ENCODE data around the gene CSTPP1. TPM values are rescaled to one million over a fixed set of nuclear protein-coding genes. Genes with fewer than 3 reads are reported as not detected.
"Not testable (repeated sequence)": the region's sequence is repeated elsewhere in the genome, so short reads cannot be mapped to it uniquely, and the experiment has no call there.

CSTPP1 gene
- total RNA-seq, 1 donor: 5.8 TPM

DNA sequence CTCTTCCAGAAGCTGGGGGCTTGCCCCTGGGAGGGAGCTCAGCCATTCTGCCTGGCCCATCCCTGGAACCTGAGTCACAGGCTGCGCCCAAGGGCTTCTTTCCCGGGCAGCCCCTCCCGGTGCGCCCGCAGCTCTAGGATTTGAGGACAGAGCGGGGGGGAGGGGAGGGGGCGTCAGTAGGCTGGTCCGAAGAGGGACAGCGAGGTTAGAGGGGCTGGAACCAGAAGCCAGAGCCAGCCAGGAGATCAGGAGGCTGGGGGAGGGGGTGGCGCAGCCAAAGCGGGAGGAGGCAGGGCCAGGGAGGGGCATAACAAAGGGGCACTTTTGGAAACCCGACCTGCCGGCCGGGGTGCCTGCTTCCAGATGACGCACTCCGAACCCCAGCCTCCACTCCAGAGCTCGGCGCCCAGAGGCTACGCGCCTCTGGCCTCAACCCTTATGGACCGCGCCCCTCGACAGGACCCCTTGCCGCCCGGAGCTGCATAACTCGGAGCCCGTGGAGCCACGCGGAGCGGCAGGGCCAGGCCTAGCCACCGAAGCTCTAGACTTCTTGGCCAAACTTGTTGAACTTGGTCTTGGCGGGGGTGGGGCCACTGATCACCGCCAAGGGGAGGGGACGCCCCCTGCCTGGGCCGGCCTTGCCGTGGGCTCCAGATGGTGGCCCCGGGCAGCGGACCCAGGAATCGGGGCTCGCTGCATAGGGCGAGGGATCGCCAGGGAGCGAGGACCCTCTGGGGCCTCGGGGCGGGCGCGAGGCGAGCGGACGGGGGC is 248.9 kb downstream of the CSTPP1 start:
- peaks cover 44% of the 10 kb centered on the region for H3K27me3 ChIP-seq (ENCODE audit: insufficient read depth, low read length)

DNA sequence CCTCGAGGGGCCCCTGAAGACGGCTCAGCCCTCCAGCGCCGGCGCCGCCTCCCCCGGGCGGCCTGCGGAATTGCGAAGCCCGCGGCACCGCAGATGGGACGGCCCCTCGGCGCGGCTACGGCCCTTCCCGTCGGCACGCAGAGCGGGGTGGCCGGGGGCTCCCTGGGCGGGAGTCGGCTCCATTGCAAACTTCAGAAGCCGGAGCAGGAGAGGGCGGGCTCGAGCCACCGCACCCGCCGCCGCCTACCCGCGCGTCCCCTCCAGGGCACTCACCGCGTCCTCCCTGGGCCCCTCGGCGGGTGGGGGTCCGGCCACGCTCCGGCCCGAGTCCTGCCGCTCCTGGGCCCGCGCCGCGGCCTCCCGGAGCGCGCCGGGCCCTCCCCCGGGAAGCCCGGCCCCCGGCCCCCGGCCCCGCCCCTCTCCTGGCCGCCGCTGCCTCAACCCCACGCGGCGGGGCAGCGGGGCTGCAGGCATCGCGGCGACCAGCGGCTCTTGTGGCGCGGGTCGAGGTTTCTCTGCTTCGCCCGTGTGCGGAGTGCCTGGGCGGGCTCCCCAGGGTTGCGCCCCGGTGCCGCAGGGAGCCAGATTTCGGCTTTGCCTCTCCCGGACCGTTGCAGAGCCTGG is 249.6 kb downstream of the CSTPP1 start, which contains the start of gene PACSIN3:
Gene PACSIN3, minus strand, starts transcription at position 359 of the 624 bp plus-strand sequence. CDS start 3,707 bp downstream, outside the sequence.
- Histone ChIP-seq H3K27me3 (ENCODE audit: insufficient read depth, low read length) (peaks cover 44% of the 10 kb centered on the region), H3K4me3 (ENCODE audit: low read length) (peak within 1 kb of the TSS; percentile 30)

More for the DNA sequence above, 248.9 kb downstream of the CSTPP1 start:
- H3K4me3 ChIP-seq (ENCODE audit: low read length): peak overlapping the region; percentile 30
- no peaks in the 10 kb centered on the region for H3K9me3 ChIP-seq (ENCODE audit: low read depth, low read length)
- peaks cover 22% of the 10 kb centered on the region for H3K4me1 ChIP-seq (ENCODE audit: insufficient read depth, low read length)

DNA sequence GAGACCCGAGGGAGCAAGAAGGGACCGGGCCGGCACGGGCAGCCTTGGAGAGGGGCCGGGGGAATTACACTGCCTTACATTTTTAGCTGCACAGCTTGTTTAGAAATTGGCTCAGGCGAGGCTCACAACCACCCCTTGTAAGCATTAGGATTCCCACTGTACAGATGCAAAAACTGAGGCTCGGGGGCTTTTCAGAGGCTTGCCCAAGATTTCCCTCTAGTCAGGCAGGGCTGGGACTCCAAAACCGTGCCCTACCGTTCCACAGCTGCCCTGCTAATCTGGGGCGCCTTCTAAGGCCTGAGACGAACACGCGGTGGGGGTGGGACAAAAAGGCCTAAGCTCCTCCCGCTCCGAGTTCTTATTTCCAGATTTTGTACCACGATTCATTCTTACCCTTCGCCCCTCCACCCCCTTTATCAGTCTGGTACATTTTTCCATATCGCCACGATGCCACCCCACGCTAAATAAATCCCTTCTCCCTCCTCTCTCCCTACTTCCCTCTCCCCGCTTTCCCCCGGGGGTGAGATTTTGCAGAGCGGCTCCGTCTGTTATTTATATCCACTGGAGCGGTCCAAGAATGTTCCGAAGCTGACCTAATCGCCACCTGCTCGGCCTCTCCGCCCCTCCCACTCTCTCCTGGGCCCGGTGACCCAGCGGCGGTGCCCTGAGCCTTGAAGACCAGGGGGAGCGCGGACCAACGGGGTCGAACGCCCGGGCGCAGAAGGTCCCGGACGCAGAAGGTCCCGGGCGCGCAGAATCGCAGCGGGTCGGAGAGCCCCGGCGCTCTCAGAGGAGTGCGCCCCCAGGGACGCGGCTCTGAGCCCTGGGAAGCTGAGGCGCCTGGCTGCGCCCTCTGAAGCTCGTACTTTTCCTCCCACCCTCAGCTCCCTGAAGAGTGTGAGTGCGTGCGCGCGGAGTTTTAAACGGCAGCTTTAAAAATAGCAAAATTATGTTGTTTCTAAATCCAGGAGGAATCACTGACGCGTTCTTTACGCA is 250.4 kb downstream of the CSTPP1 start:
- peaks cover 44% of the 10 kb centered on the region for H3K27me3 ChIP-seq (ENCODE audit: insufficient read depth, low read length)
- H3K4me1 ChIP-seq (ENCODE audit: insufficient read depth, low read length): peaks cover 22% of the 10 kb centered on the region
- H3K9me3 ChIP-seq (ENCODE audit: low read depth, low read length): no peaks in the 10 kb centered on the region
- H3K4me3 ChIP-seq (ENCODE audit: low read length): peak overlapping the region; percentile 30

More for the DNA sequence above, 249.6 kb downstream of the CSTPP1 start, which contains the start of gene PACSIN3:
- Histone ChIP-seq H3K9me3 (ENCODE audit: low read depth, low read length) (no peaks in the 10 kb centered on the region), H3K4me1 (ENCODE audit: insufficient read depth, low read length) (peaks cover 22% of the 10 kb centered on the region)

DNA sequence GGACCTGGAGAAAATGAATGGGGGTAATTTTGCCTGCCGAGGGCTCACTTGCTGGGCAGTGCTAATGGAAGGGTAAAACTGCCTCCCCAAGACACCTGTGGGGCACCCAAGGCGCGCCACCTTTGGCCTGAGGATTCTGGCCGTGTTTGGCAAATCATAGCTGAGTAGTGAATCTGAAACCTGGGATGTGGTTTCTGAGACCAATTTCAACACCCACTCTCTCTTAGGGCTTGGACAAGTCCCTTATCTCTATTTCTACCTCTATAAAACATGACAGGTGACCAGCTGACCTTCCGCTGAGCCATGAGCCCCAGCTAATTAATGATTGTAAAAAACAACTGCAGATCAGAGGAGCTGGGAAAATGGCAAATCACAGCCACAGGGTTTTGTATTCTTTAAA is 251.2 kb downstream of the CSTPP1 start:
- Histone ChIP-seq H3K4me1 (ENCODE audit: insufficient read depth, low read length) (peaks cover 22% of the 10 kb centered on the region), H3K9me3 (ENCODE audit: low read depth, low read length) (no peaks in the 10 kb centered on the region), H3K4me3 (ENCODE audit: low read length) (no peak overlapping the region), H3K27me3 (ENCODE audit: insufficient read depth, low read length) (peaks cover 44% of the 10 kb centered on the region)

DNA sequence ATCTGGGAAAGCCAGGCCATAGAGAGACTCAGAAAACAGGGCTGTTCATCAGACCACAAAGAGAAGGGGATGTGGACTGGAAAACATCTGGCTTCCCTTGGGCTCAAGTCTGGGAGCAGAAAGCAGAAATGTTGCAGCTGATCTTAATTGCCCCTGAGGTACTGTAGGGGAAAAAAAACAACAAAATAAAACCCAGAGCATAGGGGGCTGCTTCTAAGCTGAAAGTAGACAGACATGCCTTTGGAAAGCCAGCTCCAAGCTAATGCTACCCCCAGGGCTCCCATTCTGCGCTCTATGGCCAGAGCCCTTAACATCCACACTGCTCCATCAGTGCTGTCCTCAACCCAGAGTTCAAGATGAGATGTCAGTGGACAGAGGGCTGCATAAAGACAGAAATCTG is 251.7 kb downstream of the CSTPP1 start:
- H3K9me3 ChIP-seq (ENCODE audit: low read depth, low read length): no peaks in the 10 kb centered on the region
- peaks cover 44% of the 10 kb centered on the region for H3K27me3 ChIP-seq (ENCODE audit: insufficient read depth, low read length)
- H3K4me1 ChIP-seq (ENCODE audit: insufficient read depth, low read length): peaks cover 22% of the 10 kb centered on the region

DNA sequence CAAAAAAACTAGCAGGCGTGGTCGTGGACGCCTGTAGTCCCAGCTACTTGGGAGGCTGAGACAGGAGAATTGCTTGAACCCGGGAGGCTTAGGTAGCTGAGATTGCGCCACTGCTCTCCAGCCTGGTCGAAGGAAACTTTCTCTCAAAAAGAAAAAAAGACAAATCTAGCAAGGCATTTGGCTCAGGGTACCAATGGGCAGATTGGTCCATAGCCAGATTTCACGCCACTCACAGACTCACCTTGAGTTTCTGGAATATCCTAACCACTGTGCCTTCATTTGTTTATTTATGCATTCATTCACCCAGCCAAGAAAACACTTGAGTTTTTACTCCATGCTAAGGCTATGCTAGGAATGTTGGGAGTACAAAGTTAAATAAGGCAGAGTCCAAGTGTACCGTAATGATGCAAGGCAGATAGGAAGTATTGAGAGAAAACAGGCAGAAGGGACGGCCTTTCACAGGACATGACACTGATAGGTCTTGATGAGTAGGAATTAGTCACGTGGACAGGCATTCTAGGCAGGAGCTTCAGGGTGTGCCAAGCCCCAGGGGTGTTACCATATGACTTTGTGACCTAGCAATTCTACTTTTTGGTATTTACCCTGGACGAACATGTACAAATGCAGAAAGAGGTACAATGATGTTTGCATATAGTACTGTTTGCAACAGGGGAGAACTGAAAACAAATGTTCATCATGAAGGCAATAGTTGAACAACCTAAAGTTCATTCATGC is 252.7 kb downstream of the CSTPP1 start:
- H3K4me1 ChIP-seq (ENCODE audit: insufficient read depth, low read length): peaks cover 22% of the 10 kb centered on the region
- peaks cover 35% of the 10 kb centered on the region for H3K27me3 ChIP-seq (ENCODE audit: insufficient read depth, low read length)
- H3K9me3 ChIP-seq (ENCODE audit: low read depth, low read length): no peaks in the 10 kb centered on the region
- H3K4me3 ChIP-seq (ENCODE audit: low read length): no peak overlapping the region

More for the DNA sequence above, 251.7 kb downstream of the CSTPP1 start:
- no peak overlapping the region for H3K4me3 ChIP-seq (ENCODE audit: low read length)

DNA sequence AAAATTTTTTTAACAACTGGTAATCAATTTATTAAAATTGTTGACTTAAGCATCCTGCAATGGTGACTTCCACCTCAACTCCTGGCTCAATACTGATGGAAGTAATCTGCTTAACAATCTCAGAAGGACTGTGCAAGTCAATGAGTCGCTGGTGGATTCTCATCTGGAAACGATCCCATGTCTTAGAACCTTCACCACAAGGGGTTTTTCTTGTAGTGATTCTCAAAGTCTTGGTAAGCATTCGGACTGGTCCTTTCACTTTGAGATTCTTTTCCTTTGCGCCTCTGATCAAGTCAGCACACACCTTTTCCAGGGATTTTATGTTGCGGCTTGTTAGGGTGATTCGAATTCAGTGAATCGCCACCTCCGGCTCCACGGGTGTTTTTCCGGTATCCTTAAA is 254.6 kb downstream of the CSTPP1 start:
- H3K27me3 ChIP-seq (ENCODE audit: insufficient read depth, low read length): peaks cover 20% of the 10 kb centered on the region
- H3K4me1 ChIP-seq (ENCODE audit: insufficient read depth, low read length): peaks cover 13% of the 10 kb centered on the region
- not testable (repeated sequence) for H3K9me3 ChIP-seq (ENCODE audit: low read depth, low read length); H3K4me3 ChIP-seq (ENCODE audit: low read length)

DNA sequence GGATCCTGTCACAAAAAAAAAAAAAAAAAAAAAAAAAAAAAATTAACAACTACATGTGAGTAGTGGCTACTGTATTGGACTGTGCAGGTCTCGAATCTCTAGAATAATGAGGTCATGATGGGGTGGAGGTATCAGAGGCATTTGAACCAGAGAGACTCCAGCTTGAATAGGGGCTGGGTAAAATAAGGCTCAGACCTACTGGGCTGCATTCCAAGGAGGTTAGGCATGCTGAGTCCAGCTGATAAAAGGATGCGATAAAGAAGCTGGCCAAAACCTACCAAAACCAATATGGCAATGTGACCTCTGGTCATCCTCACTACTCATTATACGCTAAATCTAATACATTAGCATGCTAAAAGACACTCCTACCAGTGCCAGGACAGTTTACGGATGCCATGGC is 255.6 kb downstream of the CSTPP1 start:
- Histone ChIP-seq H3K4me1 (ENCODE audit: insufficient read depth, low read length) (peaks cover 5% of the 10 kb centered on the region), H3K27me3 (ENCODE audit: insufficient read depth, low read length) (peaks cover 14% of the 10 kb centered on the region), H3K9me3 (ENCODE audit: low read depth, low read length) (no peaks in the 10 kb centered on the region), H3K4me3 (ENCODE audit: low read length) (no peak overlapping the region)

DNA sequence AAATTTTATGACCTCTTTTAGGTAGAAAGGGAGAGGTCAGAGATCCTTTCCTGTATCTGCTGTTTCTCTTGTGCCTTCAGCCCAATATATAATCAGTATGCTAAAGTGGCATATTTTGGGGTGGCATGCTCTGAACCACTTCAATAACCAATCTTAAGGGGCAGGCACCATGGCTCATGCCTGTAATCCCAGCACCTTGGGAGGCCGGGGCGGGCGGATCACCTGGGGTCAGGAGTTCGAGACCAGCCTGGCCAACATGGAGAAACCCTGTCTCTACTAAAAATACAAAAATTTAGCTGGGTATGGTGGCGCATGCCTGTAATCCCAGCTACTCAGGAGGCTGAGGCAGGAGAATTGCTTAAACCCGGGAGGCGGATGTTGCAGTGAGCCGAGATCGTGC is 261.6 kb downstream of the CSTPP1 start:
- not testable (repeated sequence) for H3K27me3 ChIP-seq (ENCODE audit: insufficient read depth, low read length); H3K9me3 ChIP-seq (ENCODE audit: low read depth, low read length); H3K4me1 ChIP-seq (ENCODE audit: insufficient read depth, low read length); H3K4me3 ChIP-seq (ENCODE audit: low read length)

DNA sequence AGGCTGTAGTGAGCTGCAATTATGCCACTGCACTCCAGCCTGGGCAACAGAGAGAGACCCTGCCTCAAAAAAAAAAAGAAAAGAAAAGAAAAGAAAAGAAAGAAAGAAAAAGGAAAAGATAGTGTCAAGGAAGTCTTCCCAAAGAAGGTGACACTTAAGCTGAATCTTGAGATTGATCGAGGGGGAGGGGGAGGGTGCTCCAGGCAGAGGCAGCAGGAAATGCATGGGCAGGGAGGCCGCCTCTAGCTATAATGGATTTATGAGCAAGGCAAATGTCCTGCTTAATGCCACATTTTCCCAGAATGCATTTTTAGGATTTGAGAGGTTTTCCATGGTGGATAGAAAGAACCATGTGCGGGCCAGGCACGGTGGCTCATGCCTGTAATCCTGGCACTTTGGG is 264.5 kb downstream of the CSTPP1 start:
- Histone ChIP-seq H3K4me1 (ENCODE audit: insufficient read depth, low read length) (no peaks in the 10 kb centered on the region), H3K4me3 (ENCODE audit: low read length) (no peak overlapping the region), H3K9me3 (ENCODE audit: low read depth, low read length) (no peaks in the 10 kb centered on the region), H3K27me3 (ENCODE audit: insufficient read depth, low read length) (no peaks in the 10 kb centered on the region)

DNA sequence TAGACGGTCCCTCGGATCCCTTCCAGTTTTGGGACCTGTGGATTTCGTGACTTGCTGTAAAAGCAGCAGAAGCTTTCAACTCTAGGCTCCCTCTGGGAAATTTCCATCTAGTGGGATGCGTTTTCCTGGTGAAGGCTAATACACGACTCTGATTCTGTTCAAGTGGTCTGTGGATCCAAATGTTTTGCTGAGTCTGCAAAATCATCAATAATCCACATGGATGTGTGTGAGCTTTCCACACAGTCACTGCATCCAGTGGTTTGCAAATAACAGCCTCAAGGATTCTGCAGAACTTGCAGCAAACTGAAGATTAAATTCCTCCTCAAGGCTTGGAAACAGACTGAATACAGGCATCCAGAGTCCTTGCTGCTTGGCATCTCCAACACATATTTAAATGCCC is 266.0 kb downstream of the CSTPP1 start:
- Histone ChIP-seq H3K27me3 (ENCODE audit: insufficient read depth, low read length) (no peaks in the 10 kb centered on the region), H3K4me3 (ENCODE audit: low read length) (no peak overlapping the region), H3K4me1 (ENCODE audit: insufficient read depth, low read length) (no peaks in the 10 kb centered on the region), H3K9me3 (ENCODE audit: low read depth, low read length) (no peaks in the 10 kb centered on the region)

DNA sequence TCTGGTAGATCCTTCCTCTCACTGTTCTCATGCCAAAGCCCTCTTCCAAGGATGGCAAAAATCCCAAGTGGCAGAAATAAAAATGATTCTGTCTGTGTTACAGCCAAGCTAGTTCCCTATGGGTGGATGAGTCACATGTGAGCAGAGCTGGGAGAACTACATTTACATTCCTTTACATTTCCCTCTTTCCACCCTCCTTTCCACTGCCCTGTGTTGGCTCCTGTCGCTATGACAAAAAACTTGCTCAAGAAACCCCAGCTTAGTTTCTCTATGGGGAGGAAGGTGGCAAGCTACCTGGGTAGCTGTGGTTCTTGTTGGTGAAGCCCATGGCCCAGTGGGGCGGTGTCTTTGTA is 268.1 kb downstream of the CSTPP1 start:
- no peaks in the 10 kb centered on the region for H3K4me1 ChIP-seq (ENCODE audit: insufficient read depth, low read length)
- no peaks in the 10 kb centered on the region for H3K27me3 ChIP-seq (ENCODE audit: insufficient read depth, low read length)
- H3K4me3 ChIP-seq (ENCODE audit: low read length): no peak overlapping the region
- H3K9me3 ChIP-seq (ENCODE audit: low read depth, low read length): no peaks in the 10 kb centered on the region

DNA sequence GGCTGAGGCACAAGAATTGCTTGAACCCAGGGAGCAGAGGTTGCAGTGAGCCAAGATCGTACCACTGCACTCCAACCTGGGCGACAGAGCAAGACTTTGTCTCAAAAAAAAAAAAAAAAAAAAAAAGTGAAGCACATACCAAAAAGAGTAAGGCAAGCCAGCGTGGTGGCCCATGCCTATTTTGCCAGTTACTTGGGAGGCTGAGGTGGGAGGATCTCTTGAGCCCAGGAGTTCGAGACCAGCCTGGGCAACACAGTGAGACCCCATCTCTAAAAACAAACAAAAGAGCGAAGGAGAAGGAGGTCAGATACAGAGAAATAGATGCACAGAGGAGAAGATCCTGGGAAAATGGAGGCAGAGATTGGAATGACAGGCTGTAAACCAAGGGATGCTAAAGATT is 270.0 kb downstream of the CSTPP1 start:
- H3K4me1 ChIP-seq (ENCODE audit: insufficient read depth, low read length); H3K9me3 ChIP-seq (ENCODE audit: low read depth, low read length); H3K27me3 ChIP-seq (ENCODE audit: insufficient read depth, low read length); H3K4me3 ChIP-seq (ENCODE audit: low read length): not testable (repeated sequence)

DNA sequence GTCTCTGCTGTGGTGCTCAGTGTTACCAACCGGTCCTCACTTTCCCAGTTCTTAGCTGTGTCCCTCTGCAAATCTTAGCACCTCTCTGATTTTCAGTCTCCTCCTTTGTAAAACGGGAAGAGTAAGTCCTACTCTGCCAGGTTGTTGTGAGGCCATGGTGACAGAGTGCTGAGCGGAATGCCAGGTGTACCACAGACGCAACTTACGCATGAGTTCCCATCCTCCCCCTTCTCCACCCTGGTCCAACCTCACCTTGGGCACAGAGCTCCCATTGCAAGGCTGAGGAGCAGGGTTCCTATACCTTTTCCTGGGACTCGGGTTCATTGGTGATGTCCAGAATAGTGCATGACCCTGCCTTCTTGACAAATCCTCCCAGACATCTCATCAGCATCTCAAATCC is 270.9 kb downstream of the CSTPP1 start:
- H3K4me1 ChIP-seq (ENCODE audit: insufficient read depth, low read length): no peaks in the 10 kb centered on the region
- H3K9me3 ChIP-seq (ENCODE audit: low read depth, low read length): no peaks in the 10 kb centered on the region
- no peak overlapping the region for H3K4me3 ChIP-seq (ENCODE audit: low read length)
- no peaks in the 10 kb centered on the region for H3K27me3 ChIP-seq (ENCODE audit: insufficient read depth, low read length)
